ENCODE data around the gene NTF3.

DNA sequence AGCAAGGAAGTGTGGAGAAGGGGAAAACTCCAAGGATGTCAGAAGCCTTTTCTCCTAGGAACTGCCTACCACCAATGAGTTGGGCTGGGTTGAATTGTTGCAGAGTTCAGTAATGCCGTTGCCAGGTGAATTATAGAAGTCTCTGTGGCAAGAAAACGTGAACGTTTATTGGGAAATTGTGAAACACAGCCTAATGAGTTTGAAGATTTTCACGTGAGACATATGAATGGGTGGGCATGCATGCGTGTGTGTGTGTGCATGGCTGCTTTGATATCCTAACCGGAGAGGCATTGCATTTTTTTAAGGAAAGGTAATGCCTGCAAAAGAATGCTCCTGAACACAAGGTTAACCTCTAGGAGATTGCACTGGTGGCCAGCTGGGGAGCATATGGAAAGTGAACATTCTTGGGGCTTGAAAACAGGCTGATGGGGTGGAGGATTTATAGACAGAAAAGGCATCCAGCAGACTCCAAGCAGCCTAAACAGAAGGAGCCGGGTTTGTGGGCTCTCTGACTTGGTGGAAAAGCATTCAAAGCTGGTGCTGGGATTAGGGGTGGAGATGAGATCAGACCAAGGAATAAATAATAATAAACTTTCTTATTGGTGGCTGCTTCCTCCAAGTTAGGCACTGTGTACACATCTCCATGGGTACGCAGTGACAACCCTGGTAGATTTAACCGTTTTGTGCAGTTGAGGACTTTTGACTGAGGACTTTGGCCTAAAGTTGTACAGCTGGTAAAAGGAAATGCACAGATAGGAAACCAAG, 67.8 kb downstream of the NTF3 start:
- TF ChIP-seq TAF1 (IDR thresholded peaks at IDR 0.05; ENCODE audit: low read depth, low read length), result no peak
- TF ChIP-seq POLR2AphosphoS5 (IDR thresholded peaks at IDR 0.05; ENCODE audit: low read depth, low read length), result no peak
- no peak for TF ChIP-seq POLR2A (IDR thresholded peaks at IDR 0.05; ENCODE audit: low read depth, low read length)
- no peak for TF ChIP-seq POU2F2 (IDR thresholded peaks at IDR 0.05; ENCODE audit: low read depth, low read length)
- TF ChIP-seq SPI1 (IDR thresholded peaks at IDR 0.05; ENCODE audit: low read depth, low read length), result no peak
- no peak for TF ChIP-seq PAX5 (IDR thresholded peaks at IDR 0.05; ENCODE audit: insufficient read depth, low read length, severe bottlenecking)
